Tibial artery (tissue), 4 donors: ENCODE data around the gene CHD2.
A peak's percentile ranks its signal among the peaks of the same experiment; 100 is the strongest.
"Not testable (repeated sequence)": the region's sequence is repeated elsewhere in the genome, so short reads cannot be mapped to it uniquely, and the experiment has no call there.

Experiments used
- DNase-seq, 2 donors: peaks; one replicate each; pipeline ENCODE4 v3.0.0-alpha.2; 2019
- H3K27ac ChIP-seq, 2 donors: fragments of 200-600 bp; sonication (generic) in 1 of 2; 1 replicate in 1 of 2; 2 replicates in 1 of 2; pipeline ENCODE4 v1.5.1; 2018 to 2019; ENCODE audit warnings: mild to moderate bottlenecking in 1 of 2
- H3K27me3 ChIP-seq, 2 donors: fragments of 200-600 bp; sonication (generic) in 1 of 2; one replicate each; pipeline versions ENCODE4 v1.5.1 to v1.6.0; 2016 to 2019
- H3K36me3 ChIP-seq, 3 donors: fragments of 200-600 bp; sonication (generic) in 2 of 3; one replicate each; pipeline ENCODE4 v1.5.1; 2016 to 2019; ENCODE audit warnings: mild to moderate bottlenecking in 2 of 3
- H3K4me1 ChIP-seq, 4 donors: fragments of 200-600 bp; sonication (generic) in 2 of 4; 1 replicate in 3 of 4; 2 replicates in 1 of 4; pipeline ENCODE4 v1.5.1; 2016 to 2019
- H3K4me3 ChIP-seq, 2 donors: fragments of 200-600 bp; sonication (generic) in 1 of 2; 1 replicate in 1 of 2; 2 replicates in 1 of 2; pipeline ENCODE4 v1.5.1; 2018 to 2019; ENCODE audit warnings: mild to moderate bottlenecking in 2 of 2
- H3K9me3 ChIP-seq, 3 donors: fragments of 200-600 bp; sonication (generic) in 1 of 3; one replicate each; pipeline ENCODE4 v1.5.1; 2016 to 2019
- CTCF ChIP-seq, 2 experiments: fragments of 200-600 bp in 1 of 2; fragments of 450-650 bp in 1 of 2; IDR thresholded peaks; one replicate each; pipeline ENCODE4 v1.5.1; 2017 to 2019; ENCODE audit warnings: antibody characterized with exemption in 2 of 2, mild to moderate bottlenecking in 1 of 2, moderate library complexity in 1 of 2
- intact Hi-C: fragments of 100-400 bp; cut with DNase I; formaldehyde crosslinking; loops from one replicate; pipeline ENCODE4 v1.15.0; 2023; ENCODE audit warnings: low total_unique reads

Gene CHD2

DNA sequence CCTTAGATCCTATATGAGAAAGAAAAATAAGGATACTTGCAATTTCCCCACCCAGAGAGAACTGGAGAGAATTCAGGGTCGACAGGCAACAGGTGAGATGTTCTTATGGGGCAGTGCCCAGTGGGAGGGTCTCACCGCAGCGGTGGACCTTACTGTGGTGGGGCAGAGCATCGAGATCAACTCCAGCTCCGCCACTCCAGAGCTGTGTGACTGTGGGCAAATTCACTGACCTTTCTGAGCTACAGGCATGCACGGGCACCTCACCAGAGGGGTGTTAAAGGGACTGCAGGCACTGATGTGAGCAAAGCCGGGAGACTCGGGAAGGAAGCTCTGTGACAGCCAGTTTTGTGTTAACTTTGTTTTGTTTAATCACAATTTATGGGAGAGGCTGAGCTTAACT is 158.0 kb downstream of the CHD2 start:
- Histone ChIP-seq H3K9me3 (no peaks in the 10 kb centered on the region), H3K27me3 (no peaks in the 10 kb centered on the region), H3K27ac (no peak overlapping the region)

GRCh38 chr15:93058904-93059427 is 158.8 kb downstream of the CHD2 start:
- Histone ChIP-seq H3K27ac (no peak overlapping the region), H3K27me3 (no peaks in the 10 kb centered on the region), H3K9me3 (no peaks in the 10 kb centered on the region), H3K4me1 (peaks cover 0 to 41% (median 22%) of the 10 kb centered on the region in 4 donors), H3K4me3 (no peak overlapping the region), H3K36me3 (peaks cover 0 to 15% (median 7%) of the 10 kb centered on the region in 3 donors)
- intact Hi-C loops = no loop called here
- no peak for TF ChIP-seq CTCF (IDR thresholded peaks at IDR 0.05)
- DNase-seq = no peak

More for the DNA sequence above, 158.0 kb downstream of the CHD2 start:
- TF ChIP-seq CTCF (IDR thresholded peaks at IDR 0.05) = no peak
- peaks cover 0 to 15% (median 7%) of the 10 kb centered on the region in 3 donors for H3K36me3 ChIP-seq
- no peak overlapping the region for H3K4me3 ChIP-seq
- DNase-seq = no peak
- intact Hi-C loops = no loop called here
- H3K4me1 ChIP-seq = peaks cover 0 to 33% (median 16%) of the 10 kb centered on the region in 4 donors

DNA sequence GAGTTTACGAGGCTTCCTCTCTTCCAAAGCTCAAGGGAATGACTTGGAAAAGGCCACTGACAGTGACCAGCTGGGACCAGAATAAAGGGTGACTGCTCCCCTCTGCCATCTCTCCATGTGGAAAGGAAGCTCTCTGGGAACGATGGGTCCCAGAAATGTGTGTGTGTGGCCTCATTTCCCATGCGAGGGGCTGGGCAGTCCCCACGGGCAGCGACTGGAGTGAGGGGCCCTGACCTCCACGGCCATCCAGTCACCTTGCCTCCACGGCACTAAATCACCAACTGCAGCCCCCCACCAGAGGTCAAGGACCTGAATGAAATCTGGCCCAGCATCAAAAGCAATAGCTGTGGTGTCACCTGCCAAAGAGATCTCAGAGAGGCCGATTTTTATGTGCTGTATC is 159.3 kb downstream of the CHD2 start:
- peaks cover 0 to 12% (median 7%) of the 10 kb centered on the region in 3 donors for H3K36me3 ChIP-seq
- no peak for TF ChIP-seq CTCF (IDR thresholded peaks at IDR 0.05)
- no peaks in the 10 kb centered on the region for H3K27me3 ChIP-seq
- no peaks in the 10 kb centered on the region for H3K9me3 ChIP-seq
- no peak overlapping the region for H3K4me3 ChIP-seq
- no peak overlapping the region for H3K27ac ChIP-seq
- H3K4me1 ChIP-seq = peaks cover 0 to 46% (median 24%) of the 10 kb centered on the region in 4 donors
- intact Hi-C loops = no loop called here
- DNase-seq = no peak

DNA sequence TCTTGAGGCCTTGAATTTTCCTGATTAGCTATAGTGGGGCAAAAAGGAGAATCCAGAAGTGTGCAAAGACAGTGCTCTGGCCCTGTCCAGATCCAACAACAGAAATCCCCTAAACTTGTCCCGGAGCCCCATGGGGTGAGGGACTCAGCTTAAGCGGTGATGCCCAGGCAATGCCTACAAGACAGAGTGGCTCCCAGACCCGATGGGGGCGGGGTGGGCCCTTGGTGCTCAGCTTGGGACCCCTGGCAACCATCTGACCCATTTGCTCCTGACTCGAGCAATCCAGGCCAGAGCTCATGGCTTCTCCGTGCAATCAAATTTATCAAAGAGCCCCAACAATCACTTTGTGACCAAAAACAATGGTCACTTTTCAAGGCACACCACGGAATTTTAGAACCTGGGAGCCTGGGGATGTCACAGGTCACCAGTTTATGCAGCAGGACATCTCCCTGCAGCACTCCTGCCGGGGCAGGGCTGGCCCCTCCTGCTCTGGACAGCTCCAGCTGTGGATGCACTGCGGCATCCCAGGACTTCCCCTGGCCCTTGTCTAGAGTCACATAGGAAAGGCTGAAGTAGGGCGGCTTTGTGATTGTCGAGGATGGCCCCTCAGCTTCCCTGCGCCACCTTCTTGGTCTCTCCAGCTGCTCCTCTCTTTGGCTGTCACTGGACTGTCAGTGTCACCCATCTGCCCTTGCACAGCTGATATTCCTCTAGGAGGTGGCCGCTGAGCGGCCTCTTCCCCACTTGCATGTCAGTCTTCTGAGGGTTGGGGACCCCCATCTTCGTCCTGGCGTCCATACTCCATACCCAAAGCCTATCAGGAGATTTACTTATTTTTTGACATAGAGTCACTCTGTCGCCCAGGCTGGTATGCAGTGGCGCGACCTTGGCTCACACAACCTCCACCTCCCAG is 160.5 kb downstream of the CHD2 start:
- H3K4me3 ChIP-seq = no peak overlapping the region

GRCh38 chr15:93062628-93063261 is 162.6 kb downstream of the CHD2 start:
- H3K4me3 ChIP-seq, intact Hi-C loops, H3K36me3 ChIP-seq, H3K9me3 ChIP-seq, DNase-seq, H3K27me3 ChIP-seq: not testable (repeated sequence)
- Histone ChIP-seq H3K4me1 (peaks cover 0 to 66% (median 44%) of the 10 kb centered on the region in 4 donors), H3K27ac (peak overlapping the region in 1 of 2 donors; percentile 34)

More for the DNA sequence above, 160.5 kb downstream of the CHD2 start:
- H3K9me3 ChIP-seq = no peaks in the 10 kb centered on the region
- peaks cover 0 to 46% (median 29%) of the 10 kb centered on the region in 4 donors for H3K4me1 ChIP-seq
- H3K36me3 ChIP-seq = peaks cover 0 to 4% (median 3%) of the 10 kb centered on the region in 3 donors
- no peaks in the 10 kb centered on the region for H3K27me3 ChIP-seq
- intact Hi-C loops = no loop called here
- TF ChIP-seq CTCF (IDR thresholded peaks at IDR 0.05) = no peak
- DNase-seq = no peak
- H3K27ac ChIP-seq = no peak overlapping the region
